A673 (cell line): ENCODE data around the gene CTIF. TPM values are rescaled to one million over a fixed set of nuclear protein-coding genes. Genes with fewer than 3 reads are reported as not detected.

Experiments
- BruUV-seq: library from RNA; stranded (reverse); fragments of 400-500 nt; replicated peaks from 2 replicates; lab custom pipeline; 2021; lab: Mats Ljungman, UMichigan
- CTCF ChIA-PET: fragments of 300-600 bp; sonication (Branson Sonifier 250); formaldehyde crosslinking; loops from one replicate; lab custom pipeline; 2022; ENCODE audit warnings: antibody characterized with exemption; lab: Charles Lee
- POLR2A ChIA-PET: fragments of 300-600 bp; sonication (Branson Sonifier 250); formaldehyde crosslinking; loops from one replicate; lab custom pipeline; 2022; ENCODE audit warnings: antibody characterized with exemption; ENCODE audit not compliant: low non-redundant PET; lab: Charles Lee
- DNase-seq: peaks from one replicate; pipeline ENCODE4 v3.0.0-alpha.2; 2015; ENCODE audit warnings: low spot score
- H3K27ac ChIP-seq: fragments of 200-600 bp; sonication (generic); 2 replicates; pipeline ENCODE4 v1.5.1; 2016; ENCODE audit warnings: mixed run types, low read depth, mild to moderate bottlenecking, mixed read lengths, antibody characterized with exemption, low read length; ENCODE audit not compliant: poor library complexity, severe bottlenecking
- H3K27me3 ChIP-seq: fragments of 200-600 bp; sonication (generic); replicated peaks from 2 replicates; pipeline ENCODE4 v1.6.1; 2017; ENCODE audit warnings: mixed run types, low read depth, mild to moderate bottlenecking, mixed read lengths, antibody characterized with exemption, low read length; ENCODE audit not compliant: insufficient read depth, poor library complexity
- H3K36me3 ChIP-seq: fragments of 200-600 bp; sonication (generic); 2 replicates; pipeline ENCODE4 v1.6.1; 2016; ENCODE audit warnings: mixed run types, mild to moderate bottlenecking, mixed read lengths, antibody characterized with exemption, low read length; ENCODE audit not compliant: insufficient read depth, poor library complexity, severe bottlenecking
- H3K4me1 ChIP-seq: fragments of 200-600 bp; sonication (generic); 2 replicates; pipeline ENCODE4 v1.6.1; 2017; ENCODE audit warnings: mixed run types, mild to moderate bottlenecking, mixed read lengths, antibody characterized with exemption, low read length; ENCODE audit not compliant: insufficient read depth, poor library complexity, severe bottlenecking
- H3K4me3 ChIP-seq: fragments of 200-600 bp; sonication (generic); 2 replicates; pipeline ENCODE4 v1.5.1; 2016; ENCODE audit warnings: low read depth, mixed run types, mild to moderate bottlenecking, mixed read lengths, low read length; ENCODE audit not compliant: poor library complexity, severe bottlenecking
- H3K9me3 ChIP-seq: fragments of 200-600 bp; sonication (generic); 2 replicates; pipeline ENCODE4 v1.6.1; 2016; ENCODE audit warnings: mixed run types, low read depth, mild to moderate bottlenecking, mixed read lengths, antibody characterized with exemption, low read length; ENCODE audit not compliant: poor library complexity, severe bottlenecking
- CTCF ChIP-seq: fragments of 300-800, 200-600 bp; sonication (generic); conservative IDR thresholded peaks from 2 replicates; pipeline ENCODE4 v1.5.1; 2017; ENCODE audit warnings: low read depth, mild to moderate bottlenecking, antibody characterized with exemption, low read length, moderate library complexity, mixed read lengths
- EZH2 ChIP-seq: fragments of 200-600 bp; sonication (generic); IDR thresholded peaks from 2 replicates; pipeline ENCODE4 v1.6.1; 2017; ENCODE audit warnings: borderline replicate concordance, low read depth, mild to moderate bottlenecking, mixed read lengths, antibody characterized with exemption, low read length; ENCODE audit not compliant: poor library complexity, severe bottlenecking
- intact Hi-C: fragments of 100-400 bp; cut with micrococcal nuclease; formaldehyde crosslinking; loops from one replicate; pipeline ENCODE4 v1.10.0; 2022; ENCODE audit not compliant: unreplicated experiment
- total RNA-seq: library from RNA; stranded (reverse); gene quantifications from 2 replicates; pipeline ENCODE4 v1.2.3, GENCODE V29; 2021

The CTIF gene
- total RNA-seq, 1 experiment from 2014 or later = 23.5 TPM

GRCh38 chr18:48855422-48856377 is 316.9 kb downstream of the CTIF start:
- no TSS peak for BruUV-seq
- Histone ChIP-seq H3K9me3 (no peaks in the 10 kb centered on the region), H3K4me3 (no peak overlapping the region), H3K27ac (no peak overlapping the region), H3K36me3 (no peaks in the 10 kb centered on the region), H3K27me3 (no peaks in the 10 kb centered on the region), H3K4me1 (peaks cover 18% of the 10 kb centered on the region)
- POLR2A ChIA-PET = interaction anchor here (0.6 kb wide), 1 partner anchor 74 kb away, joined by 6 read pairs; no protein-coding TSS in a partner anchor
- no peak for DNase-seq
- CTCF ChIA-PET = no interaction called here
- intact Hi-C loops = no loop called here
- TF ChIP-seq CTCF (no peak), EZH2 (no peak)

GRCh38 chr18:48857023-48857694 is 318.3 kb downstream of the CTIF start:
- TF ChIP-seq EZH2 = no peak
- TF ChIP-seq CTCF = no peak
- intact Hi-C loops = no loop called here
- POLR2A ChIA-PET = interaction anchor here (0.6 kb wide), 1 partner anchor 10 kb away, joined by 7 read pairs; no protein-coding TSS in a partner anchor
- Histone ChIP-seq H3K4me3 (no peak overlapping the region), H3K9me3 (no peaks in the 10 kb centered on the region), H3K27ac (no peak overlapping the region), H3K27me3 (no peaks in the 10 kb centered on the region), H3K4me1 (peaks cover 21% of the 10 kb centered on the region), H3K36me3 (no peaks in the 10 kb centered on the region)
- no TSS peak for BruUV-seq
- CTCF ChIA-PET = interaction anchor here (0.5 kb wide), 1 partner anchor 21 kb away, joined by 4 read pairs; no protein-coding TSS in a partner anchor
- no peak for DNase-seq

GRCh38 chr18:48858676-48859075 is 319.8 kb downstream of the CTIF start:
- no peak overlapping the region for H3K27ac ChIP-seq

More at GRCh38 chr18:48858676-48859075, 319.8 kb downstream of the CTIF start:
- H3K4me3 ChIP-seq = no peak overlapping the region
- H3K4me1 ChIP-seq = peaks cover 21% of the 10 kb centered on the region
- no peaks in the 10 kb centered on the region for H3K27me3 ChIP-seq
- ChIA-PET CTCF (no interaction called here), POLR2A (no interaction called here)
- BruUV-seq = no TSS peak
- TF ChIP-seq CTCF = no peak
- no peak for TF ChIP-seq EZH2
- no peaks in the 10 kb centered on the region for H3K36me3 ChIP-seq
- DNase-seq = no peak
- no peaks in the 10 kb centered on the region for H3K9me3 ChIP-seq
- intact Hi-C loops = no loop called here
